ENCODE results near the gene SCARF2.

GRCh38 chr22:20400606-20401375 is 36.8 kb downstream of the SCARF2 start:
- TF ChIP-seq CTCF (conservative IDR thresholded peaks at IDR 0.05 in 1 of 2, IDR thresholded peaks at IDR 0.05 in 1 of 2; ENCODE audit: low read depth in 1 of 2, low read length in 2 of 2) = no peak
- no peak for TF ChIP-seq EZH2 (IDR thresholded peaks at IDR 0.05; ENCODE audit: low read length, missing control alignments)
